ENCODE data around the gene DDR2. TPM values are rescaled to one million over a fixed set of nuclear protein-coding genes. Genes with fewer than 3 reads are reported as not detected.

DDR2 gene
- total RNA-seq, 1 donor from 2014 or later: 0.33 TPM

- Mint-ChIP-seq H3K27me3 (ENCODE audit: unreplicated experiment) (peaks cover 2% of the 10 kb centered on the region), H3K36me3 (ENCODE audit: low read depth, unreplicated experiment) (no peaks in the 10 kb centered on the region), H3K4me3 (ENCODE audit: unreplicated experiment) (no peak overlapping the region), H3K4me1 (ENCODE audit: unreplicated experiment) (peaks cover 26% of the 10 kb centered on the region), H3K27ac (ENCODE audit: unreplicated experiment) (no peak overlapping the region), H3K9me3 (ENCODE audit: unreplicated experiment) (no peaks in the 10 kb centered on the region)
- DNase-seq (ENCODE audit: low spot score): no peak
- TF ChIP-seq CTCF (IDR thresholded peaks at IDR 0.05; ENCODE audit: unreplicated experiment): no peak
These were observed 56.3 kb downstream of the DDR2 start for GRCh38 chr1:162688521-162688920.

GRCh38 chr1:162688931-162689330 is 56.7 kb downstream of the DDR2 start:
- no peak overlapping the region for H3K27ac Mint-ChIP-seq (ENCODE audit: unreplicated experiment)
- TF ChIP-seq CTCF (IDR thresholded peaks at IDR 0.05; ENCODE audit: unreplicated experiment): no peak
- no peak overlapping the region for H3K4me3 Mint-ChIP-seq (ENCODE audit: unreplicated experiment)

GRCh38 chr1:162689745-162690671 is 57.7 kb downstream of the DDR2 start:
- H3K27ac Mint-ChIP-seq (ENCODE audit: unreplicated experiment): peak overlapping the region; percentile 64
- no peaks in the 10 kb centered on the region for H3K9me3 Mint-ChIP-seq (ENCODE audit: unreplicated experiment)
- H3K36me3 Mint-ChIP-seq (ENCODE audit: low read depth, unreplicated experiment): no peaks in the 10 kb centered on the region
- no peak for DNase-seq (ENCODE audit: low spot score)
- H3K4me3 Mint-ChIP-seq (ENCODE audit: unreplicated experiment): no peak overlapping the region
- TF ChIP-seq CTCF (IDR thresholded peaks at IDR 0.05; ENCODE audit: unreplicated experiment): no peak
- peaks cover 30% of the 10 kb centered on the region for H3K4me1 Mint-ChIP-seq (ENCODE audit: unreplicated experiment)
- H3K27me3 Mint-ChIP-seq (ENCODE audit: unreplicated experiment): peaks cover 4% of the 10 kb centered on the region

More at GRCh38 chr1:162688931-162689330, 56.7 kb downstream of the DDR2 start:
- Mint-ChIP-seq H3K36me3 (ENCODE audit: low read depth, unreplicated experiment) (no peaks in the 10 kb centered on the region), H3K4me1 (ENCODE audit: unreplicated experiment) (peaks cover 26% of the 10 kb centered on the region), H3K9me3 (ENCODE audit: unreplicated experiment) (no peaks in the 10 kb centered on the region), H3K27me3 (ENCODE audit: unreplicated experiment) (peaks cover 2% of the 10 kb centered on the region)
- DNase-seq (ENCODE audit: low spot score): no peak

- Mint-ChIP-seq H3K27ac (ENCODE audit: unreplicated experiment) (peak overlapping the region; percentile 95), H3K36me3 (ENCODE audit: low read depth, unreplicated experiment) (no peaks in the 10 kb centered on the region), H3K4me1 (ENCODE audit: unreplicated experiment) (peaks cover 36% of the 10 kb centered on the region), H3K4me3 (ENCODE audit: unreplicated experiment) (no peak overlapping the region), H3K27me3 (ENCODE audit: unreplicated experiment) (peaks cover 4% of the 10 kb centered on the region), H3K9me3 (ENCODE audit: unreplicated experiment) (no peaks in the 10 kb centered on the region)
- no peak for TF ChIP-seq CTCF (IDR thresholded peaks at IDR 0.05; ENCODE audit: unreplicated experiment)
- DNase-seq (ENCODE audit: low spot score): peak; percentile 51
These were observed 58.6 kb downstream of the DDR2 start for GRCh38 chr1:162690672-162691434.
